HG03103 (cell line): ENCODE measurements around the gene BSND.
"Not testable (repeated sequence)": the region's sequence is repeated elsewhere in the genome, so short reads cannot be mapped to it uniquely, and the experiment has no call there.

Experiments
- ATAC-seq: cut with Tn5 transposase; IDR thresholded peaks from one replicate; pipeline ENCODE4 v1.9.1; 2021; ENCODE audit warnings: low read depth; ENCODE audit not compliant: unreplicated experiment

The BSND gene

DNA sequence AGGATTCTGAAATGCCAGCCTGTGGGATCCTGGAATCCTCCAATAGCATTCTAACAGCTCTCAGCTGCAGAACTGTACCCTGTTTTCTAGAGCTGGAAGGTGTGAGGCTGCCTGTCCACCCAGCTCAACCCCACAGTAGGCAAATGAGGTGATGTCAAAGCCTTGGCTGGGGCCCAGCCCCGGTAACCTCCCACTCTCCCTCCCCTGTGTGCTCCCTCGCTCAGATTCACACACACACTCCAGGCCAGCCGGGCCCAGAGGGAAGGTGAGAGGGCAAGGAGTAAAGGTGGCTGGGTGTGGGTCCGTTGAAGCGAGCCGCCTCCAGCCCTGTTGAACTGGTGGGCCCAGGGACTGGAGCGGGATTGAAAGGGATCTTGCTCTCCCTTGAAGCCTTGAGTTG is at the start of gene BSND:
TSS of gene BSND (plus strand) at position 257 of the 400 bp plus-strand sequence. CDS start 254 bp downstream, outside the sequence.
- no peak for ATAC-seq

DNA sequence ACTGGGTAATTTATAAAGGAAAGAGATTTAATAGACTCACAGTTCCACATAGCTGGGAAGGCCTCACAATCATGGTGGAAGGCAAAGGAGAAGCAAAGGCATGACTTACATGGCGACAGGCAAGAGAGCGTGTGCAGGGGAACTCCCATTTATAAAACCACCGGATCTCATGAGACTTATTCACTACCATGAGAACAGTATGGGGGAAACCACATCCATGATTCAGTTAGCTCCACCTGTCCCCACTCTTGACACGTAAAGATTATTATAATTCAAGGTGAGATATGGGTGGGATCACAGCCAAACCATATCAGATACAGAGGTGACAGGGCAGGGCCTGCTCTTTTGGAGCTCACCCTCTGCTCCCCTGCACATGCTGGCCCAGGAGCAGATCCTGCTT is 49.7 kb upstream of the BSND start:
- ATAC-seq, result no peak

DNA sequence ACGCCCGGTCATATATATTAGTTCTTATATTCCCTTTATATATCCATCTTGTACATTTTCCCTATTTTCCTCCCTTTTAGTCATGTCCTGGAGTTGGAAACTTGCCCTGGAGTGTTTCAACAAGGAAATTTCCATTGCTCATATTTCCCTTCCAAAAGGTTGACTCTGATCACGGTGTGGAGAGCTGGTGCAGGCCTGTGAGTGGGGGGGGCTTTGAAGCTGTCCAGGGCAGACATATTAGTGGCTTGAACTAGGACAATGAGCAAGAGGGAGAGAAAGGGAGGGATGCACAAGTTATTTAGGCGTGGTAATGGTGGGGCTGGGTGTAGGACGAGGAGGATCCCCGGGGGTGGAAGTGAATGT is 48.7 kb upstream of the BSND start:
- no peak for ATAC-seq

DNA sequence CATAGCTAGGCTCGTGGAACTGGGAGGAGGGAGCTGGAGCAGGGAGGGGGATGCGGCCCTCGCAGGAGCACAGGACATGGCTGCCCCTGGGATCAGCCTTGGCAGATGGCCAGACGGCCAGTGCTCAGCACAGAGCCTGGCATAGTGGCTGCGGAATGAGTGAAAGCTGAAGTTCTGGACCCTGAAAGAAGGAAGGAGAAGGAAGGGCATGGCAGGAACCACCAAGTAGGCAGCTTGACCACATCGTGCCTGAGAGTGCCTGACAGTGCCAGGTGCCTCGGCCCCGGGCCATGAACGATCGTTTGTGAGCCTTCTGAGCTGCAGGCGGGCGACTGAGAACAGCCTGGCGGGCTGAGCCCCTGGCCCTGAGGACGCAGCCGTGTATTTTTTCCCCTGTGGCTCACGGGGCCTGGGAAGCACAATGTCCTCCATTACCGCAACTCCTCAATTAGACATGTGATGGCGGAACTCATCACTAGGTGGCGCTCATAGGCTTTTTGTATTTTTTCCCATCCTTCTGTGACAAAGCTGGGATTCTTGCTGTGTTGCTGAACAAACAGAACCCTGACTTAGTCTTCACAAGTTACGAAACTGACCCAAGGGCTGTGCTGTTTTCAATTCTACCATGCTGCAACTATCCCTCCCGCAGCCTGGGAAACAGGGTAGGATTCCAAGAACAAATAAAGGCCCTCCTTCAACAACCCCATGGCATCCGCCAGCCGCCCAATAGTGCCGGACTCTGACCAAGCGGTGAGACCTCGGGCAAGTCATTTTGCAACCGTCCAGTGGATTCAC is 48.2 kb upstream of the BSND start:
- no peak for ATAC-seq

DNA sequence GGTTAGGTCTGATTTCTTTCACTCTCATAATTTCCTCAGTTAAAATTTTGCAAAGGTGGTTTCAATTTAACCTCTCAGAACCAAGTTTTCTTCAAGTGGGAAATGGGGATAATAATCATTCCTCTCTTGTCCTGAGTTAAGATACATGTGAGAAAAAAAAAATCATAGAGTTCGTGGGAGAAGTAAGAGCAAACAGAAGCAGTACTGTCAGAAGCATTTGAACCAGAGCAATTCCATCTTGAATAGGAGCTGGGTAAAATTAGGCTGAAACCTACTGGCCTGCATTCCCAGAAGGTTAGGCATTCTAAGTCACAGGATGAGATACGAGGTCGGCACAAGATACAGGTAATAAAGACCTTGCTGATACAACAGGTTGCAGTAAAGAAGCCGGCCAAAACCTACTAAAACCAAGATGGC is 46.9 kb upstream of the BSND start:
- ATAC-seq, result no peak

DNA sequence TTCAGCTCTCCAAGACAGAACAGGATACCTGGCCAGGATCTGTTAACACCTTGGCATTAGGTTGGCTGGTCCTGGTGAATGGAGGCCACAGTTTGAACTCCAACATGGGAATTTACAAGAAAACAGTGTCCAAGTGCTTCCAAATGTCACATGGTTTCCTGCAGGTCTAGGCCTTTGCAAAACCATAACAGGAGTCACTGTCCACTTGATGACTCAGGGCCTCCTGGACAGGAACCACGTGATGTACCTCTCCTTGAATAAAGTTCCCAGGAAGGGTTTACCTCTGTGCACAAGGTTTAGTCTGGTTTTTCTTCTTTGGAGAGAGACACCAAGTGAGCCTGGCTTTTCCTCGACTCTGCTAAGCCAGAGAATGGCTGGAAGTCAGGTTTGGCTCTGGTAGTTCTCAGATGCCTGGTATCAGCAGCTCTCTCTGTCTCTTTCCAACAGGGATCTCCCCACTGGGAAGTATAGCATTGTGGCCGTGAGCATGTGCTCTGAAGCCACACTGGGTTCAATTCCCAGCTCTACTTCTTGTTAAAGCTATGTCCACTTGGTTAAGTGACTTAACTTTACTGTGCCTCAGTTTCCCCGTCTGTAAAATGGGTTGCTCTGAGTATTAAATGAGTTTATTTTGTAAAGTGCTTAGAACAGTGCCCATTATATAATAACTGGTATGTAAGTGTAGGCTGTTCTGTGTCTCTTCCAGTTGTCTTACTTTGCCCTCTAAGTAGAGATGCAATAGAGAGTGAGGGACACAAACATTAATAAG is 45.6 kb upstream of the BSND start:
- ATAC-seq, result no peak

DNA sequence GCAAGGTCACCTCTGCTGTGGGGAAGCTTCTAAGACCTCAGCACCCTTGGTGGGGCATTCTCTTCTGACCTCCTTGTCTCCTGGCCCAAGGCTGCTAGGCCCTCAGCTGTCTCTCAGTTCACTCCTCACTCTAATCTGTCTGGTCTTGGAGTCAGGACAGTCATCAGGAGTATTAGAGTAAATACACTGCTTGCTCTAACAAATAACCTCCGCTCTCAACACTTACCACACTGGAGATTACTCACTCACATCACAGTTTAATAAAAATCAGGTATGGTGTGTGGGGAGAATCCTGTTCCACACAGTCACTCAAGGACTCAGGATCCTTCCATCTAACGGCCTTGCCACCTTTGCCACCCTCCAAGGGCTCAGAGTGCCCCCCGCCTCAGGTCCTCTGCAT is 44.9 kb upstream of the BSND start:
- ATAC-seq, result no peak

DNA sequence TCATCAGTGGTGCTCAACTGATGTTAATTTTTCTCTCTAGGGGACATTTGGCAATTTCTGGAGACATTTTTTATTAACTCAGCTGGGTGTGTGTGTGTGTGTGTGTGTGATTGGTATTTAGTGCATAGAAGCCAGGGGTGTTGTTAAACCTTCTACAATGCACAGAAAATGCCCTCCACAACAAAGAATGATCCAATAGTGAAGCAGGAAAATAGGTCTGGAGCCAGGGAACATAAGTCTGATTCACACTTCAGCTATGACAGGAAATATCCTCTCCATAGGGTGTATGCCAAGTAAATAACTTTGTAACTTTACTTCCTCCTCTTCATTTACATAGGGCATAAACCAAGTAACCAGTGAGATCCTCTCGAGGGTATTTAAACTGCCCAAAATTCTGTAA is 43.4 kb upstream of the BSND start:
- no peak for ATAC-seq

DNA sequence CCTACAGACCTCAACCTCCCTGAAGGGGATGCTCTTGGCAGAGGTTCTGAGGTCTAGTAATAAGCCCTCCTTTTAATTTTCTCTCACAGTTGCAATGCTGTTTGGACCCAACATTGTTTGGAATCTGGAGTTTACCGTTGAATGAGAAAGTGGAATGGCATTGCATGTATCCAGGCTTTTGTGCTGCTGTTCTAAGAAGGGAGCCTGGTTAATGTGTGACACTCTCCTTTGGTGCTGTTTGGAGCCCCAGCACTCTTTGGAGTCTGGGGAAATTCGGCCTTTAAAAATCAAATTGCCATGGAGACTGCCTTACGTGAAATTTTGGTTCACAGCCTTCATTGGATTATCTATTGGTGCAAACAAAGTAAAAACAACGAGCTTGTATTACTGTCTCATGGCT is 42.0 kb upstream of the BSND start:
- no peak for ATAC-seq

DNA sequence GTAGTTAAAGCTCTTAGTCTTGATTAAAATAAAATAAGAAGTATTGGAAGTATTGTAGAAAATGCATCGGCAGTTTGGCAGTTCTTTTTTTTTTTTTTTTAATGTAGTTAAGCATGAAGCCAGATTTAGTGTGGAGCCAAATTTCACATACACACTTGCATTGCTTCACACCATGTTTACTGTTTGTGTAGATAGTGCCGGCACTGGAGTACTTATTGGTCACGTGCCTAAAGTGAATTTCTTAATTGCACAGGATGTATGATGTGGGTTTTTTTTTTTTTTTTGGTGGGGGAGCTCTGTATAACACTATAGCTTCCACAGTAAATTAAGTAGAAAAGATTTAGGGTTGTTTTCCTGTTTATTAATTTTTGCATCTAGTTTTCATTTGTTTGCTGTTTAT is 39.5 kb upstream of the BSND start:
- ATAC-seq, result no peak

DNA sequence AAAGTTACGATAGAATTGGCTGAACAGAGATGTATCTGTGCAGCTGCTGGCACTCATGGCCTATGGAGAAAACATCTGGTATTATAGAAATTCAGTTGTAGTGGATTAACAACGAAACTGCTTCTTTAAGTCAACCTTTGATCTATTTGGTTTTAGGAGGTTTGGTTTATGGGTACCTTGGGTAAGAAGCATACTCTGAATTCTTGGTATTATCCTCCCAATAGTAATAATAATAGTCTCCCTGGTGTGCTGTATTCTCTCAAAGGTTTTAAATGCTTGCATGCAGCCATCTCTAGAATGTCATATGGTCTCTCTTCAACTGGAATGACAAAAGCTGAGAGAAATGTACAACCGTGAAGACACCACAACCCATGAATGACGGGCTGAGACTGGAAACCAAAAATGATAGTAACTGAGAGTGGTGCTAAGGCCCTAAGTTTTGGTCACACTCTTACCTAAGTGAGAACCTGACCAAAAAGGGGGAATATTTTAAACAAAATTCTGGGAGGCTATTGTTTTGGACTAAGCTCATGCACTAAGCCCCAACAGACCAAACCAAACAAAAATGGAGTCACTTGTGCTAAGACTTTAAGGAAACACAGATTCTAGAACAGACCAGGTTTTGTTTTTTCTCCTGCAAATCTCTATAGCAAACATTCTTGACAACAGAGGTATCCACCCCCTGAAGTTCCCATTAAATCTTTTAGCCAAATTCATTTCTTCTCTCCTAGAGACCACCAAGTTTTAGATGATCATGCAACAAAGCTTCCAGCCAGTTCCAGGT is 35.9 kb upstream of the BSND start:
- no peak for ATAC-seq

DNA sequence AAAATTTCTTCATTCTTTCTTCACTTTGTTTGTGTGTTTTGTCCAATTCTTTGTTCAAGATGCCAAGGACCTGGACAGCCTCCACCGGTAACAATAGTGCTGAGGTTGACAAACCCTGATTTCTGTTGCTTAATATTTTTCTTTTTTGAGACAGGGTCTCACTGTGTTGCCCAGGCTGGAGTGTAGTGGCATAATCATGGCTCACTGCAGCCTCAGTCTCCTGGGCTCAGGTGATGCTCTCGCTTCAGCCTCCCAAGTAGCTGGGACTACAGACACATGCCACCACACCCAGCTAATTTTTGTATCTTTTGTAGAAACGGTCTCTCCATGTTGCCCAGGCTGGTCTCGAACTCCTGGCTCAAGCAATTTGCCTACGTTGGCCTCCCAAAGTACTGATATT is 34.9 kb upstream of the BSND start:
- not testable (repeated sequence) for ATAC-seq

DNA sequence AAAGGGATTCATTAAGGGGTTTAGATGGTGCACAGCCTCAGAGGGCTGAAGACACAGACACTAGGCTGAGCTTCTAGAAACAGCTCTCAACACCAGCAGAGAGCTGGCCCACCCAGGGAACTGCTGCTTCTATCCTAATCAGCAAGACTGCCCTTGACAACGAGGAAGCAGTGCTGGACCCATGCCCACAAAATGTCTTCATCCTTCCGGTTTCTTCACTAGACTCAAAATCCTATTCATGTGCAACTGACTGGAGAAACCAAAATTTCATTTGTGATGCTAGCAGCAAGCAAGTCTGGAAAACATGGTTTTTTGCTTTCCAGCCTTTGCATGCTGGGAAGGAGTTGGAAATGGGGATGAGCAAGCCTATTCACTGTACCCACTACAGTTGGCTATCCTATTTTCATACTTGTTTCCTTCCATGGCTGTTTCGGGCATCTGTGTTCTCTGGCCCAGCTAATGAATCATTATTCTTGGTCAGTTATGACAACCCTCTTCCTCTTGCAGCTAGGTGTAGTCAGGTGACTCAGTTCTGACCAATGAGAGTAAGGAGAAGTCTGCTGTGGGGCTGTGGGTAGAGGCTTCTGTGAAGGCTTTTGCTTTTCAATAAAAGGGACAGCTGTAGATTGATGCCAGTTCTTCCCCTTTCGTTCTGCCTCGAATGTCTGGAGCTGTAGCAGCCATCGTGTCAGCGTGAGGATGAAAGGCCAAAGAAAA is 33.0 kb upstream of the BSND start:
- peak; percentile 92 for ATAC-seq

DNA sequence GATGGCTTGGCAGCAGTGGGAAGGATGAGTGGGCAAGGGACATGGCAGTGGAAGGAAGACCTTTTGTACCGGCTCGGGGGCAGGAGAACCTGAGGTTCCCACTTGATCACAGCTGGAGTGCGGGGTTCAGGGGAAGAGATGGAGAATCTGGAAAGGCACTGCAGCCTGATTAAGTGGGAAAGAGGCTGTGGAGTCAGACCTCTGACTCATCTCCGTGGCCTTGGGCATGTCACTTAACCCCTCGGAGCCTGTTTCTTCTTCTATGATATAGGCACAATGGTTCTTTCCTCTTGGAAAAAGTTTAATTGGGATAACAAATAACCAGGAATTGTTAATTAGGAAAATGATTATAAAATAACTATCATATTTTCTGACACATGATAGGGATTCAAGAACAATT is 31.4 kb upstream of the BSND start:
- ATAC-seq, result no peak

DNA sequence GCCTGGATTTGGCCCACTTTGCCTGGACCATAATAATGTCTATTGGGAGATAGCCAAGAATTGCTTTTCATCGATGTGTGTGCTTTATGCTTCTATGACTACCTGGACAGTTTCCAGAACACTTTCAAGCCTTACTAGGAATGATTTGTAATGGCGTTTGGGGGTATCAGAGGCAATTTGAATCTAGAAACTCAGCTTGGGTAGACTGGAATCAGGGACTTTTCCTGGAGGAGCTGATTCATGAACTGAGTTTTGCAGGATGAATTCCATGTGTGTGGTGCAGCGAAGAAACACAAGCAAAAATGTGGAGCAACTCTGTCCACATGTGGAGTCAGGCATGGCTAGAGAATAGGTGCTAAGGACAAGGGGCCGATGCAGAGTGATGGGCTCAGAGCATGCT is 30.2 kb upstream of the BSND start:
- no peak for ATAC-seq

DNA sequence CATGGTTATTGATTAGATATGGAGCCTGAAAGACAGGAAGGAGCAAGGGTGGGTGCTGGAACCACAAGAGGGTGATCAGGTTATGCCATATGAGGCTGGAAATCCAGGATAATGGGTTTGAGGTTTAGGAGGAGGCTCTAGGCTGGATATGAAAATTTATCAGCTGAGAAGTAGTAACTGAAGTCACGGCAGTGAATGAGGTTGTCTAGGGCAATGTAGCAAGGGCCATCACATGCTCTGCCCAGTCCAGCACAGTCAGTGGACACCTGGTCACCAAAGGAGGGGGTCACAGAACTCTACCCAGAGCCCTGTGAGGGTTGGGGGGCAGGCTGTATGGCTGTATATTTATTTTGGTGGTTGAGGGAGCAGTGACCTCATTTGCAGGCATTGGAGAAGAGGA is 28.9 kb upstream of the BSND start:
- no peak for ATAC-seq

DNA sequence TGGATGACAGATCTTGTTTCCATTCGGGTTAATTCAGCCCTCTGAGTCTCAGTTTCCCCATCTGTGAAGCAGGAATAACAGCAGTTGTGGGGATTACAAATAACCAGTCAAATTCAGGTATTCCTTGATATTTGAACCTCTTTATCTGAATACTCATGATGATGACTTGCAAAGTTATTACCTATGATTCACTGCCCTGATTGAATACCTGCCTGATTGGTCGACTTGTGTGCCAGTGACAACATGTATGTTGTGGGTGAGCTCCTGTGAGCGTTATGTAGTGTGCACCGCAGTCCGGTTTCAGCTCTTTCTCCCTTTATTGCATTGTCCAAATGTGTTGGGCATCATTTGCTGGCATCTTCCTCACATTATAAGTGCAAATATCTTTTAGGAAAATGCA is 27.8 kb upstream of the BSND start:
- no peak for ATAC-seq

DNA sequence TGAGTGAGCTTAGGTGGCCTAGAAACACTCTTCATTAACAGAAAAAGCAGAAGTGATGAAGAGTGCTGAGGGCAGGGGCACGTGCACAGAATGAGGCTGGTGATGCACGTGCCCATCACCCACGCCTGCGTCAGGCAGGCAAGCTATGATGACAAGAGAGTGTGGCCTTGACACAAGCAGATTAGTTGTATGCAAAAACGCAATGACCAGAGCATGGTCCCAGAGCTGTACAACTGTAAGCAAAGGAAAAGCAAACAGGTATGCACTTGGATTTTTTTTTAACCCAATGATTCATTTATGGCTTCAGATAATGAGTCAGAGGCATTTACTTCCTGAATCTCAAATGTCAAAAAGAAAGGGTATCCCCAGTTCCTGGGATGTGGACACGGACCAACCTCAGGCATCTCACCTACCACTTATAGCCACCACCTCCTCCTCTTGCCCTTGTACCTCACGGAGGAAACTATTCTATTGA is 27.4 kb upstream of the BSND start:
- ATAC-seq, result peak; percentile 89

DNA sequence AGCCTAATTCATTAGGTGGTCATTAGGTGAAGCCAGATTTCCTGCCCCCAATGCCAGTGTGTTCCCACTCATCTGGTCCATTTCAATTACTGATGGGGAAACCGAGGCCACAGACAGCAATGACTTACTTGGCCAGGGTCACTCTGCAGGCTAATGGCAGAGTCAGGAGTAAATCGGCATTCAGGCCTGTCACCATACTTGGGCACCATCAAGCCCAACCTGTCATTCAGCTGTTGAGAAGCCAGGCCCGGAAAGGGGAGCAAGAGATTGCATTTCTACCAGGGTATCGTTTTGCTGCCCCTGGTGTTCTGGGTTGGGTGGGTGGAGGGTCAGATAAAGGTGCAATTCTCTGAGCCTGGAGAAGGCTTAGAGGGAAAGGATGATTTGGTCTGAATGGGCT is 26.3 kb upstream of the BSND start:
- no peak for ATAC-seq

DNA sequence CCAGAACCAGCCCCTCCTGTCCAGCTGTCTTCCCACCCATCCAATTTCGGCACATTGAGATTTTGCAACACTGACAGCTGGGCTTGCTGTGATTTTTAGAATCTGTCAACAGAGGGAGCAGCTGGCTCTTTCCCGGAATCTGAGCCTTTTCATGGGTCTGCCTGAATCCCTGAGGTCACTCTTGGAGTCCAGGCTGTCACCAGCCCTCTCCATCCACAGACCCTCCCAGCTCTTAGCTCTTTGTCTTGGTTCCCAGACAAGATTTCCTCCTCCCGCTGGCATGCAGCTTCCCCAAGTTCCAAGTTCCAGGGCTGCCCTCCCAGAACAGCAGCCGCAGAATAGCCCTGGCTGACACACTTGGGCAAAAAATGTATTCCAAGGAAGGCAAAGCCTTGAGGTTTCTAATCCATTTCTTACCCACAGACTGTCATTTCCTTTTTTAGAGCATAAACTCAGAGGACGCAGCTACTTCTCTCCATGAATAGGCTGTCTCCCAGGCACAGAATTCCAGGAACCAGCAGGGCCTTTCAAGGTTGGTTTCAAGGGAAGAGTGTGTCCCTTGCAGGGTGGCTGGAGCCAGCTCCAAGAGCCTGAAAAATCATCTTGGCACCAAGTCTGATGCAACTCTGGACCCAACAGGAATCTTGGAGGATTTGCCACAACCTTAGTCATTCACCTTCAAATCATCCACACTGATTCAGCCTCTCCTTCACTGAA is 25.4 kb upstream of the BSND start:
- ATAC-seq, result no peak
